ENCODE data around the gene GRAMD1B.
"Not testable (repeated sequence)": the region's sequence is repeated elsewhere in the genome, so short reads cannot be mapped to it uniquely, and the experiment has no call there.

The GRAMD1B gene

GRCh38 chr11:123505546-123506299, 75.7 kb downstream of the GRAMD1B start:
- no peak for DNase-seq (ENCODE audit: low read depth in 1 of 2, low spot score in 1 of 2)

GRCh38 chr11:123507043-123507442, 77.0 kb downstream of the GRAMD1B start:
- DNase-seq (ENCODE audit: low read depth in 1 of 2, low spot score in 1 of 2) = no peak

GRCh38 chr11:123509737-123510578, 79.9 kb downstream of the GRAMD1B start:
- no peak for DNase-seq (ENCODE audit: low read depth in 1 of 2, low spot score in 1 of 2)

GRCh38 chr11:123510579-123510905, 80.5 kb downstream of the GRAMD1B start:
- no peak for DNase-seq (ENCODE audit: low read depth in 1 of 2, low spot score in 1 of 2)

GRCh38 chr11:123511037-123511870, 81.2 kb downstream of the GRAMD1B start:
- DNase-seq (ENCODE audit: low read depth in 1 of 2, low spot score in 1 of 2) = peak; percentile 23 to 29

GRCh38 chr11:123513309-123513708, 83.2 kb downstream of the GRAMD1B start:
- DNase-seq (ENCODE audit: low read depth in 1 of 2, low spot score in 1 of 2) = not testable (repeated sequence)

- DNase-seq (ENCODE audit: low read depth in 1 of 2, low spot score in 1 of 2) = no peak
Measured at GRCh38 chr11:123516238-123516637, 86.2 kb downstream of the GRAMD1B start.

- DNase-seq (ENCODE audit: low read depth in 1 of 2, low spot score in 1 of 2) = no peak
Measured at GRCh38 chr11:123517559-123518364, 87.7 kb downstream of the GRAMD1B start.

- no peak for DNase-seq (ENCODE audit: low read depth in 1 of 2, low spot score in 1 of 2)
Measured at GRCh38 chr11:123518496-123519054, 88.5 kb downstream of the GRAMD1B start.

- DNase-seq (ENCODE audit: low read depth in 1 of 2, low spot score in 1 of 2) = no peak
Measured at GRCh38 chr11:123519055-123519796, 89.2 kb downstream of the GRAMD1B start.

GRCh38 chr11:123519797-123520193, 89.7 kb downstream of the GRAMD1B start:
- DNase-seq (ENCODE audit: low read depth in 1 of 2, low spot score in 1 of 2) = no peak

GRCh38 chr11:123520476-123520875, 90.4 kb downstream of the GRAMD1B start:
- not testable (repeated sequence) for DNase-seq (ENCODE audit: low read depth in 1 of 2, low spot score in 1 of 2)

- no peak for DNase-seq (ENCODE audit: low read depth in 1 of 2, low spot score in 1 of 2)
Measured at GRCh38 chr11:123521001-123521400, 90.9 kb downstream of the GRAMD1B start.

GRCh38 chr11:123521930-123522329, 91.9 kb downstream of the GRAMD1B start:
- DNase-seq (ENCODE audit: low read depth in 1 of 2, low spot score in 1 of 2) = no peak

- no peak for DNase-seq (ENCODE audit: low read depth in 1 of 2, low spot score in 1 of 2)
Measured at GRCh38 chr11:123523539-123523938, 93.5 kb downstream of the GRAMD1B start.

GRCh38 chr11:123525097-123525496, 95.0 kb downstream of the GRAMD1B start:
- DNase-seq (ENCODE audit: low read depth in 1 of 2, low spot score in 1 of 2) = no peak

- DNase-seq (ENCODE audit: low read depth in 1 of 2, low spot score in 1 of 2) = no peak
Measured at GRCh38 chr11:123525511-123525918, 95.4 kb downstream of the GRAMD1B start.

GRCh38 chr11:123526027-123526805, 96.1 kb downstream of the GRAMD1B start:
- no peak for DNase-seq (ENCODE audit: low read depth in 1 of 2, low spot score in 1 of 2)

- no peak for DNase-seq (ENCODE audit: low read depth in 1 of 2, low spot score in 1 of 2)
Measured at GRCh38 chr11:123526918-123527317, 96.8 kb downstream of the GRAMD1B start.

All from activated T-helper 1 cell treated with anti-CD3 and anti-CD28 coated beads, Interleukin-2, amount 50 U/mL, for 16 hours (primary cell).